GM23338 (cell line): Measurements from ENCODE around the gene VPS52. TPM values are rescaled to one million over a fixed set of nuclear protein-coding genes. Genes with fewer than 3 reads are reported as not detected.
A peak's percentile ranks its signal among the peaks of the same experiment; 100 is the strongest.

Source experiments
- ATAC-seq: fragments of 200-7000 bp; cut with Tn5 transposase; 3 replicates; pipeline ENCODE4 v1.9.1; 2020
- DNase-seq: peaks from one replicate; pipeline ENCODE4 v3.0.0-alpha.2; 2015; ENCODE audit warnings: low spot score
- H2AFZ ChIP-seq: fragments of 200-600 bp; sonication (generic); 2 replicates; pipeline ENCODE4 v1.8.0; 2016; ENCODE audit warnings: antibody characterized with exemption, mild to moderate bottlenecking, moderate library complexity
- H3F3A ChIP-seq: fragments of 200-600 bp; sonication (generic); replicated peaks from 2 replicates; pipeline ENCODE4 v1.8.0; 2017; ENCODE audit warnings: antibody characterized with exemption, mixed run types, low read depth
- H3K27ac ChIP-seq: fragments of 200-600 bp; sonication (generic); 2 replicates; pipeline ENCODE4 v1.6.1; 2016; ENCODE audit warnings: low read depth
- H3K27me3 ChIP-seq: fragments of 200-600 bp; sonication (generic); 2 replicates; pipeline ENCODE4 v1.8.0; 2016; ENCODE audit warnings: mild to moderate bottlenecking, mixed run types, moderate library complexity; ENCODE audit not compliant: insufficient read depth
- H3K36me3 ChIP-seq: fragments of 200-600 bp; sonication (generic); 2 replicates; pipeline ENCODE4 v1.8.0; 2016; ENCODE audit warnings: mild to moderate bottlenecking; ENCODE audit not compliant: insufficient read depth
- H3K4me1 ChIP-seq: fragments of 200-600 bp; sonication (generic); 2 replicates; pipeline ENCODE4 v1.8.0; 2016; ENCODE audit warnings: mild to moderate bottlenecking, moderate library complexity; ENCODE audit not compliant: insufficient read depth
- H3K4me2 ChIP-seq: fragments of 200-600 bp; sonication (generic); 2 replicates; pipeline ENCODE4 v1.7.1; 2017; ENCODE audit warnings: mixed run types
- H3K4me3 ChIP-seq: fragments of 200-600 bp; sonication (generic); 2 replicates; pipeline ENCODE4 v1.6.1; 2016; ENCODE audit warnings: mixed run types
- H3K79me2 ChIP-seq: fragments of 200-600 bp; sonication (generic); replicated peaks from 2 replicates; pipeline ENCODE4 v1.8.0; 2017; ENCODE audit warnings: mild to moderate bottlenecking; ENCODE audit not compliant: insufficient read depth
- H3K9me2 ChIP-seq: fragments of 200-600 bp; sonication (generic); 2 replicates; pipeline ENCODE4 v1.8.0; 2017; ENCODE audit not compliant: insufficient read depth
- H4K20me1 ChIP-seq: fragments of 200-600 bp; sonication (generic); replicated peaks from 2 replicates; pipeline ENCODE4 v1.8.0; 2017; ENCODE audit warnings: mild to moderate bottlenecking; ENCODE audit not compliant: insufficient read depth
- H3K27ac Mint-ChIP-seq: 2 replicates; pipeline ENCODE4 v1.8.0; 2020; ENCODE audit warnings: inconsistent platforms, mild to moderate bottlenecking, moderate library complexity, mixed read lengths
- H3K27me3 Mint-ChIP-seq: 3 replicates; pipeline ENCODE4 v1.8.0; 2022; ENCODE audit warnings: low read depth, mild to moderate bottlenecking, moderate library complexity, mixed read lengths, inconsistent platforms; ENCODE audit not compliant: insufficient read depth, poor library complexity
- H3K36me3 Mint-ChIP-seq: 3 replicates; pipeline ENCODE4 v1.8.0; 2021; ENCODE audit warnings: low read depth, mild to moderate bottlenecking, inconsistent platforms, moderate library complexity, mixed read lengths
- H3K4me1 Mint-ChIP-seq: 3 replicates; pipeline ENCODE4 v1.8.0; 2020; ENCODE audit warnings: mild to moderate bottlenecking, inconsistent platforms, mixed read lengths
- H3K4me3 Mint-ChIP-seq: 3 replicates; pipeline ENCODE4 v1.8.0; 2021; ENCODE audit warnings: moderate library complexity, mild to moderate bottlenecking, inconsistent platforms, mixed read lengths
- H3K9me3 Mint-ChIP-seq: 3 replicates; pipeline ENCODE4 v1.8.0; 2020; ENCODE audit warnings: moderate library complexity, mild to moderate bottlenecking, inconsistent platforms, mixed read lengths
- ETS1 ChIP-seq: IDR thresholded peaks from 2 replicates; pipeline ENCODE4 v1.6.1; 2016; ENCODE audit warnings: antibody characterized with exemption
- NANOG ChIP-seq: IDR thresholded peaks from 2 replicates; pipeline ENCODE4 v1.6.1; 2016; ENCODE audit warnings: antibody characterized with exemption, borderline replicate concordance
- POLR2AphosphoS5 ChIP-seq: IDR thresholded peaks from 2 replicates; pipeline ENCODE4 v1.6.1; 2016; ENCODE audit warnings: antibody characterized with exemption, low read depth
- REST ChIP-seq: IDR thresholded peaks from one replicate; pipeline ENCODE4 v1.6.1; 2018; ENCODE audit warnings: antibody characterized with exemption; ENCODE audit not compliant: unreplicated experiment
- ZNF462 ChIP-seq: fragments of 250-450 bp; sonication (Bioruptor Pico); IDR thresholded peaks from 2 replicates; pipeline ENCODE4 v1.5.0; 2020; ENCODE audit warnings: mild to moderate bottlenecking, moderate library complexity
- polyA plus RNA-seq: library from polyadenylated mRNA; unstranded; fragments of >200 nt; fragmentation: Nextera tagmentation; extraction: Ambion mirVana; gene quantifications from 2 replicates; pipeline ENCODE4 v1.2.1, GENCODE V29; 2016
- total RNA-seq: library from RNA; depleted of rRNA; stranded (reverse); fragments of >200 nt; shearing (Covaris generic); gene quantifications from 2 replicates; pipeline ENCODE4 v1.2.3, GENCODE V29; 2014

The VPS52 gene
- total and polyA plus RNA-seq, 2 experiments from 2014 or later, result 27.9 to 31.1 TPM

- no peaks in the 10 kb centered on the region for H3K36me3 ChIP-seq
- no peak overlapping the region for H3K27ac ChIP-seq
- Mint-ChIP-seq H3K4me3 (peak overlapping the region; percentile 97), H3K27ac (no peak overlapping the region; the same call in 1 of the 2 replicates), H3K9me3 (no peaks in the 10 kb centered on the region), H3K4me1 (peaks cover 28% of the 10 kb centered on the region), H3K27me3 (peaks cover 23% of the 10 kb centered on the region), H3K36me3 (peaks cover 36% of the 10 kb centered on the region)
- H2AFZ ChIP-seq, result no peak overlapping the region
- H3K4me2 ChIP-seq, result no peak overlapping the region
- H3K4me1 ChIP-seq, result no peaks in the 10 kb centered on the region
- H3K4me3 ChIP-seq, result no peak overlapping the region
- DNase-seq (no peak), ATAC-seq (no peak)
- H4K20me1 ChIP-seq, result peaks cover 9% of the 10 kb centered on the region; the same call in 1 of the 2 replicates
- peaks cover 18% of the 10 kb centered on the region for H3K79me2 ChIP-seq
- H3K27me3 ChIP-seq, result no peaks in the 10 kb centered on the region
- H3F3A ChIP-seq, result peaks cover 21% of the 10 kb centered on the region; the same call in 1 of the 2 replicates
- TF ChIP-seq ETS1, result no peak
- no peak for TF ChIP-seq NANOG
- TF ChIP-seq ZNF462, result no peak
- no peak for TF ChIP-seq REST
- no peak for TF ChIP-seq POLR2AphosphoS5
- no peaks in the 10 kb centered on the region for H3K9me2 ChIP-seq
Observed at GRCh38 chr6:33295621-33296369, 24.1 kb upstream of the VPS52 start.
